Mesendoderm (in vitro differentiated cells): ENCODE data around the gene SLC18A2.

Experiments used
- DNase-seq: peaks from one replicate; pipeline ENCODE4 v3.0.0; 2013
- H2AK5ac ChIP-seq: 2 replicates; pipeline ENCODE4 v1.6.1; 2013; ENCODE audit warnings: low read length, inconsistent platforms
- H2BK120ac ChIP-seq: 2 replicates; pipeline ENCODE4 v1.6.1; 2013; ENCODE audit warnings: low read depth, mild to moderate bottlenecking, low read length, moderate library complexity, mixed read lengths
- H2BK15ac ChIP-seq: replicated peaks from 2 replicates; pipeline ENCODE4 v1.6.1; 2013; ENCODE audit warnings: low read depth, mild to moderate bottlenecking, moderate library complexity
- H2BK5ac ChIP-seq: 2 replicates; pipeline ENCODE4 v1.6.1; 2013; ENCODE audit warnings: low read length, inconsistent platforms
- H3K18ac ChIP-seq: 2 replicates; pipeline ENCODE4 v1.6.1; 2013; ENCODE audit warnings: mild to moderate bottlenecking, low read length, mixed read lengths
- H3K23ac ChIP-seq: one replicate; pipeline ENCODE4 v1.6.1; 2013; ENCODE audit warnings: low read length
- H3K27ac ChIP-seq: 2 replicates; pipeline ENCODE4 v1.5.1; 2013; ENCODE audit warnings: low read depth, mild to moderate bottlenecking, inconsistent platforms, low read length, moderate library complexity
- H3K27me3 ChIP-seq: 2 replicates; pipeline ENCODE4 v1.6.1; 2013; ENCODE audit warnings: low read length, control low read depth, mild to moderate bottlenecking, inconsistent platforms; ENCODE audit not compliant: insufficient read depth, poor library complexity
- H3K36me3 ChIP-seq: 2 replicates; pipeline ENCODE4 v1.6.1; 2013; ENCODE audit warnings: low read length, inconsistent platforms; ENCODE audit not compliant: control insufficient read depth, insufficient read depth
- H3K4ac ChIP-seq: one replicate; pipeline ENCODE4 v1.6.1; 2013; ENCODE audit warnings: low read depth, mild to moderate bottlenecking, low read length, moderate library complexity
- H3K4me1 ChIP-seq: 2 replicates; pipeline ENCODE4 v1.6.1; 2013; ENCODE audit warnings: low read depth, low read length, inconsistent platforms; ENCODE audit not compliant: control insufficient read depth
- H3K4me2 ChIP-seq: 2 replicates; pipeline ENCODE4 v1.6.1; 2013; ENCODE audit warnings: low read length
- H3K4me3 ChIP-seq: 2 replicates; pipeline ENCODE4 v1.5.1; 2013; ENCODE audit warnings: mild to moderate bottlenecking, low read length
- H3K56ac ChIP-seq: one replicate; pipeline ENCODE4 v1.6.1; 2013; ENCODE audit warnings: low read length
- H3K79me1 ChIP-seq: 2 replicates; pipeline ENCODE4 v1.6.1; 2013; ENCODE audit warnings: low read length, inconsistent platforms
- H3K79me2 ChIP-seq: 2 replicates; pipeline ENCODE4 v1.6.1; 2013; ENCODE audit warnings: mild to moderate bottlenecking, low read length; ENCODE audit not compliant: control insufficient read depth, insufficient read depth
- H3K9ac ChIP-seq: 2 replicates; pipeline ENCODE4 v1.6.1; 2013; ENCODE audit warnings: low read length, inconsistent platforms
- H4K5ac ChIP-seq: one replicate; pipeline ENCODE4 v1.6.1; 2013; ENCODE audit warnings: low read length
- H4K8ac ChIP-seq: one replicate; pipeline ENCODE4 v1.6.1; 2013; ENCODE audit warnings: low read depth, mild to moderate bottlenecking, control low read depth, low read length, moderate library complexity
- WGBS: extraction: QIAGEN DNeasy Blood & Tissue Kit; methylation state at CpG from one replicate; pipeline ENCODE4 v1.1.7; 2013; ENCODE audit warnings: low lambda C conversion rate, missing lambda C conversion rate; ENCODE audit not compliant: insufficient coverage; ENCODE audit errors: extremely low coverage; 5-methylcytosine and 5-hydroxymethylcytosine counted together

SLC18A2 gene

GRCh38 chr10:117262291-117262902 is 21.5 kb downstream of the SLC18A2 start:
- DNase-seq: no peak
- Histone ChIP-seq H3K4me3 (no peak overlapping the region), H2BK120ac (no peak overlapping the region), H3K4ac (no peak overlapping the region), H3K79me1 (no peaks in the 10 kb centered on the region), H3K23ac (no peak overlapping the region), H3K79me2 (no peaks in the 10 kb centered on the region), H3K56ac (no peak overlapping the region), H3K18ac (no peak overlapping the region), H2AK5ac (no peak overlapping the region), H3K9ac (no peak overlapping the region), H2BK5ac (no peak overlapping the region), H3K27me3 (no peaks in the 10 kb centered on the region), H4K5ac (no peak overlapping the region), H4K8ac (no peak overlapping the region), H3K36me3 (no peaks in the 10 kb centered on the region), H3K27ac (no peak overlapping the region), H3K4me1 (no peaks in the 10 kb centered on the region), H3K4me2 (no peak overlapping the region), H2BK15ac (no peak overlapping the region)
- no CpG with 5 or more reads among the region's 10 CpGs for WGBS

- no peaks in the 10 kb centered on the region for H3K36me3 ChIP-seq
- DNase-seq: no peak
- no peak overlapping the region for H2BK15ac ChIP-seq
Measured at GRCh38 chr10:117262903-117263293, 22.0 kb downstream of the SLC18A2 start.

GRCh38 chr10:117264782-117265181 is 23.9 kb downstream of the SLC18A2 start:
- Histone ChIP-seq H3K18ac (no peak overlapping the region), H2BK5ac (no peak overlapping the region), H2BK15ac (no peak overlapping the region), H3K27me3 (no peaks in the 10 kb centered on the region), H3K4me2 (no peak overlapping the region), H3K4me3 (no peak overlapping the region), H3K36me3 (no peaks in the 10 kb centered on the region), H3K56ac (no peak overlapping the region), H4K8ac (no peak overlapping the region), H3K9ac (no peak overlapping the region), H2BK120ac (no peak overlapping the region), H4K5ac (no peak overlapping the region), H2AK5ac (no peak overlapping the region), H3K23ac (no peak overlapping the region), H3K79me1 (no peaks in the 10 kb centered on the region), H3K4me1 (no peaks in the 10 kb centered on the region), H3K79me2 (no peaks in the 10 kb centered on the region), H3K4ac (no peak overlapping the region), H3K27ac (no peak overlapping the region)
- no peak for DNase-seq
- WGBS: no CpG with 5 or more reads among the region's 7 CpGs

More at GRCh38 chr10:117262903-117263293, 22.0 kb downstream of the SLC18A2 start:
- WGBS: no CpG with 5 or more reads among the region's 7 CpGs
- Histone ChIP-seq H2AK5ac (no peak overlapping the region), H3K4me2 (no peak overlapping the region), H3K18ac (no peak overlapping the region), H3K79me2 (no peaks in the 10 kb centered on the region), H2BK120ac (no peak overlapping the region), H3K27me3 (no peaks in the 10 kb centered on the region), H3K9ac (no peak overlapping the region), H4K8ac (no peak overlapping the region), H3K4ac (no peak overlapping the region), H3K27ac (no peak overlapping the region), H3K56ac (no peak overlapping the region), H3K23ac (no peak overlapping the region), H3K4me3 (no peak overlapping the region), H3K79me1 (no peaks in the 10 kb centered on the region), H4K5ac (no peak overlapping the region), H3K4me1 (no peaks in the 10 kb centered on the region), H2BK5ac (no peak overlapping the region)

- H4K8ac ChIP-seq: no peak overlapping the region
Measured at GRCh38 chr10:117266400-117266799, 25.5 kb downstream of the SLC18A2 start.

GRCh38 chr10:117266812-117267211 is 25.9 kb downstream of the SLC18A2 start:
- WGBS: no CpG with 5 or more reads among the region's 2 CpGs

More at GRCh38 chr10:117266400-117266799, 25.5 kb downstream of the SLC18A2 start:
- Histone ChIP-seq H3K23ac (no peak overlapping the region), H3K79me2 (no peaks in the 10 kb centered on the region), H4K5ac (no peak overlapping the region), H3K4me2 (no peak overlapping the region), H3K56ac (no peak overlapping the region), H3K4me1 (no peaks in the 10 kb centered on the region), H2BK15ac (no peak overlapping the region), H3K4me3 (no peak overlapping the region), H3K36me3 (no peaks in the 10 kb centered on the region), H3K4ac (no peak overlapping the region), H3K18ac (no peak overlapping the region), H2BK5ac (no peak overlapping the region), H3K27ac (no peak overlapping the region), H3K79me1 (no peaks in the 10 kb centered on the region), H2BK120ac (no peak overlapping the region), H3K27me3 (no peaks in the 10 kb centered on the region), H2AK5ac (no peak overlapping the region), H3K9ac (no peak overlapping the region)
- WGBS: no CpG with 5 or more reads among the region's 9 CpGs
- no peak for DNase-seq

GRCh38 chr10:117268258-117268657 is 27.3 kb downstream of the SLC18A2 start:
- no CpG with 5 or more reads among the region's 4 CpGs for WGBS

More at GRCh38 chr10:117266812-117267211, 25.9 kb downstream of the SLC18A2 start:
- no peak overlapping the region for H3K4me2 ChIP-seq
- H3K27ac ChIP-seq: no peak overlapping the region
- H2AK5ac ChIP-seq: no peak overlapping the region
- H2BK5ac ChIP-seq: no peak overlapping the region
- no peaks in the 10 kb centered on the region for H3K27me3 ChIP-seq
- no peaks in the 10 kb centered on the region for H3K4me1 ChIP-seq
- no peaks in the 10 kb centered on the region for H3K79me1 ChIP-seq
- H4K8ac ChIP-seq: no peak overlapping the region
- no peak overlapping the region for H3K9ac ChIP-seq
- H3K4me3 ChIP-seq: no peak overlapping the region
- no peak overlapping the region for H2BK120ac ChIP-seq
- H3K79me2 ChIP-seq: no peaks in the 10 kb centered on the region
- no peak for DNase-seq
- no peak overlapping the region for H3K18ac ChIP-seq
- H3K4ac ChIP-seq: no peak overlapping the region
- H4K5ac ChIP-seq: no peak overlapping the region
- no peak overlapping the region for H3K56ac ChIP-seq
- H3K23ac ChIP-seq: no peak overlapping the region
- no peak overlapping the region for H2BK15ac ChIP-seq
- H3K36me3 ChIP-seq: no peaks in the 10 kb centered on the region

More at GRCh38 chr10:117268258-117268657, 27.3 kb downstream of the SLC18A2 start:
- H3K79me1 ChIP-seq: no peaks in the 10 kb centered on the region
- H3K27me3 ChIP-seq: no peaks in the 10 kb centered on the region
- no peak overlapping the region for H3K18ac ChIP-seq
- H3K9ac ChIP-seq: no peak overlapping the region
- H2BK120ac ChIP-seq: no peak overlapping the region
- H3K23ac ChIP-seq: no peak overlapping the region
- no peak overlapping the region for H3K4me2 ChIP-seq
- H3K4me1 ChIP-seq: no peaks in the 10 kb centered on the region
- no peak overlapping the region for H2BK5ac ChIP-seq
- no peak overlapping the region for H2BK15ac ChIP-seq
- no peak overlapping the region for H4K8ac ChIP-seq
- no peak overlapping the region for H3K27ac ChIP-seq
- H2AK5ac ChIP-seq: no peak overlapping the region
- H4K5ac ChIP-seq: no peak overlapping the region
- H3K4ac ChIP-seq: no peak overlapping the region
- no peak overlapping the region for H3K4me3 ChIP-seq
- no peak overlapping the region for H3K56ac ChIP-seq
- DNase-seq: no peak
- H3K36me3 ChIP-seq: no peaks in the 10 kb centered on the region
- H3K79me2 ChIP-seq: no peaks in the 10 kb centered on the region
